CD4-positive, alpha-beta T cell treated with Interleukin-17A for 1 hour (primary cell): ENCODE results near the gene CFAP119.
A peak's percentile ranks its signal among the peaks of the same experiment; 100 is the strongest.

Source experiments
- DNase-seq: peaks from one replicate; pipeline ENCODE4 v3.0.0-alpha.2; 2020

Gene CFAP119

DNA sequence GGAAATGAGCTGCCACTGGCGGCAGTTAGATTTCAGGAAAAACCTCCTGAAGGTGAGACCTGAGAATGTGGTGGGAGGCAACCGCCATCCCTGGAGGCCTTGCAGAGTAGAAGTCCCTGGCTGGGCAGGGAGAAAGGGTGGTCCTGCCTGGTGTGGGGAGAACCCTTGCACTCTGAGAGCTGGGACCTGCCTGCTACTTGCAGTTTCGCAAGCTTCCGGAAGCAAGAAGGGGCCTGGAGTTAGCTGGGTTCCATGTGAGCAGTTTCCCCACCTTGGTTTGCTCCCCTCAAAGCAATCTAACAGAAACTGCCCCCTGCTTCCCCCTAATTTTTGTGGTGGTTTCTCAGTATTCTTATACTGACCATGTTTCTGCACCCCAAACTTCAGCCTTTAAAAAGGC lies 18.7 kb upstream of the CFAP119 start:
- no peak for DNase-seq

DNA sequence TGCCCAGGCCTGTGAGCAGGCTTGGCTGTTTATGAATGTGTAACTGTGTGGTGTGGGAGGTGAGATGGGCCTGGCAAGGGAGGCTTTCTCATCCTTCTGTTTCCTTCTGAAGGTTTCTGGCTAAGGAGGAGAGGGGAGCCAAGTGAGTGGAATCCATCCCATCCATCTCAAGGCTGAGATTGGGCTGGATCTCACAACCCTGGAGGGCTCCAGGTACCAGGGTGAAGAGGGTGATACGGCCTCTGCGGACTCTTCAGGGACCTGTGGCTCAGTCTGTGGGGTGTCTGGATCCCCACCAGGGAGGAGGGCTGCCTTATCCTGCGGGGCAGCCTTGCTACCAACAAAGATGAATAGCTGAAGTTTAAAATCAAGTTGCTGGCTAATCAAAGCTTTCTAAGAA lies 18.2 kb upstream of the CFAP119 start:
- DNase-seq = no peak

DNA sequence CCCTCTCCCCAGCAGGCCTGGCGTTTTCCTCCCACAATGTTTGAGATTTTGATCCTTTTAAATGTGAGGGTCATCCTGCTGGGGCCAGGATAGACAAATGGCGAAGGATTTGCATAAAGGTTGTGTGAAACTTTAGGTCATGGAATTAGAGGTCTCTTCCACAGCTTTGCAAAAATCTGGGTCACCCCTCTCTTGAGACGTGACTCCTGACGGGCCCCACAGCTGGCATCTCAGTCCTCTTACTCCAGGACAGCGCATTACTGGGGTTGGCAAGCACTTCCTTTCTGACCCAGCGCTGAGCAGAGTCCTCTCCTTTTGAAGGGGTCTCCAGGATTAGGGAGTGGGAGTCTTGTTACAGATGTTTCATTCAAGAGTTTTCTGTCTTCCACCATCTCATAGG lies 17.7 kb upstream of the CFAP119 start:
- no peak for DNase-seq

DNA sequence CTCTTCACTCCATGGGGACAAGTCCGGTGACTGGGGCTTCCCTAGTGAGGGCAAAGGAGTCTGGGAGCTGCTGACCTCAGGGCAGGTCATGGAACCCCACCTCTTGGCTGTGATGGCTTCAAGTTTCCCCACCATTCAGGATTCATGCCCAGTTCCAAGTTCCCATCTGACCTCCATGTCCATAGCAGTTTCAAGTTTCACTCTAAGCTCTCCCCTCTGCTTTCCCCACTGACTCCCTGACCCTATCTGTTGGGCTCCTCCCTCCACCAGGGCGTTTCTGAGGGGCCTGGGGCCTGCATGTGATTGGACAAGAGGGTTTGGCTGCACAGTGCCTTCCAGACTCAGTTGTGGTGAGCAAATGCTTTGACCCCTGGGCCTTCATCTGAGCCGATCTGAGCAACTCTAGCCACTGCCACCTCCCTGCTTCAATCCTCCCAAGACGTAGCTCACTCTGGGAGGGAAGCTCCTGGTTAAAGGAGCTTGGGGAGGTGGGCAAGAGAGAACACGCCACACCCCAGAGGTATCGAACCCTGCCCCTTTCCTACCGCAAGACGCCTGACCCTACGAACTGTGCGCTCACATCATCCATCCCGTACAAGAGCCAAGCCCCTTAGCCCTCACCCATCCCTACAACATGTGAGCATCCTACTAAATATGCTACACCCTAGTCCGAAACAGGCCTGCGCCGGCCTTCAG lies 16.8 kb upstream of the CFAP119 start:
- no peak for DNase-seq

DNA sequence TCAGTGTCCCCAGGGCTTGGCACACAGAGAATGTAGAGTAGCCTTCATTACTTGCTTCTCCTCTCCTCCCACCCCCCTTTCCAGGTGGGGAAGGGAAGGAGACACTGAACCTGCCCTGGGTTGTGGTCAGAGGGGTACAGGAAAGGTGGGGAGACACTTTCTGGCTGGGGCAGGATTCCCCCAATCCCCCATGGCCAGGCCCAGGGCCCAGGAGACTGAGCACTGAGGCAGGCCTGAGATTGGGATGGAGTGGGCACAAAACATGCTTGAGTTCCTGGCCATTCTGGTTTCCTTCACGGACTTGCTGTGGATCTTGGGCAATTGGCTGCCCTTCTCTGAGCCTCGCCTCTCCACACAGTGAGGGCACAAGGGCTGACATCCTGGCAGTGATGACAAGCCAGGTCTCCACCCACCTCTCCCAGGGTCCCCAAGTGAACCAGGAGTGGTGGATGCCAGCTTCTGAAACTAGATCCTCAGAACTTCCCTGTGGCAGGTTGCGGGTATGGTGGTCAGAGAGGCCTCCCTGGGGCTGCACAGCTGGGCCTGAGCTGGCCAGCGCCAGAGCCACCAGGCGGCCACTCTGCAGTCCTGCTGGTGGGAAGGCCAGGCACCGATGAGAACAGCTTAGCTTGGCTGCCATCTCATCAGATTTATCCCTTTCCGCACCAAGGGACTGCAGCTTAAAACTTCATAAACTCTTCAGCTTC lies 15.9 kb upstream of the CFAP119 start:
- no peak for DNase-seq

DNA sequence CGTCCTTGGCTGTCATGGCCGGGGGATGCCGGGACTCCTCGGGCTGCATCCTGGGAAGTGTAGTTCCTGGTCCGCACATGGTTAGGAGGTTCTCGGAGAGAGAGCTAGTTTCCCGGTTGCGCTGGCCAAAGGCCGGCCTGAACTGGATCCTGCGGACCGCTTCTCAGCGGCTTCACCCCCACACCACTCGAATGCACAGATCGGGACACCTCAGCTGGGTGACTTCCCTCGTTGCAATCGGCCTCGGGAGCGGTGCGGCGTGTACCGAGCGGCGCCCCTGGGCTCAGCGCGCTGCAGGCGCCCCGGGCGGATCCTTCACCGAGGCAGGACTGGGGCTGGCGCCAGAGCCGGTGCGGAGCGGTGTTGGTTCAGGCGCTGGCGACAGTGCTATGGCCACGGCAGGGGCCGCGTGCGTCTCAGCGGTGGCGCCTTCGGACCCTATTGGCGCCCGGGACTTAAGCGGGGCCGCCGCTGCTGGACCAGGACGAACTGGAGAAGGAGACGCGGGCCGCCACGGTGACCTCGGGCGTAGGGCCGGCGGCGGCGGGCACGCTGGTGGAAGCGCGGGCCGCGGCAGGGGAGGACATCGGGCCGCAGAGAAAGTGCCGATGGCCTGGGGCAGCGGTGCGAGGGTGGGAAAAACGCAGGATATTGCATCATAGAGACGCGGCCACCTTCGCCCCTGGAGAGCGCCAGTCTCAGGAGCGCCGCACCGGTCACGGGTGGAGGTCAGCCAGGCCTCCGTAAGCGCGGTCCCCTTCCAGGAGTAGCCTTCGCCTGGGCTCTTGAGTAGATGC lies 13.7 kb upstream of the CFAP119 start:
- peak; percentile 59 for DNase-seq

DNA sequence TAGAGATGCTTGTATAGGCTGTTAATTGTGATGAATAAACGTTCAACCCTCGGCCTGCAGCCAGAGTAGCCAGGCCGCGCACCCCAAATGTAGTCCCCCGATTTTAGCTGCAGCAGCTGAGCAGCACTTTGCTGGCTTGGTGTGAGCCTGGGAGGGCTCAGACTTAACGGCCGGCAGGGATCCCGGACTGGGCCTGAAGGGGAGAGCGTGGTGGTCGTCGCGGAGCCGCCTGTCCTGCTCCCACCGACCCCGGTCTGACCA lies 13.2 kb upstream of the CFAP119 start:
- DNase-seq = no peak

DNA sequence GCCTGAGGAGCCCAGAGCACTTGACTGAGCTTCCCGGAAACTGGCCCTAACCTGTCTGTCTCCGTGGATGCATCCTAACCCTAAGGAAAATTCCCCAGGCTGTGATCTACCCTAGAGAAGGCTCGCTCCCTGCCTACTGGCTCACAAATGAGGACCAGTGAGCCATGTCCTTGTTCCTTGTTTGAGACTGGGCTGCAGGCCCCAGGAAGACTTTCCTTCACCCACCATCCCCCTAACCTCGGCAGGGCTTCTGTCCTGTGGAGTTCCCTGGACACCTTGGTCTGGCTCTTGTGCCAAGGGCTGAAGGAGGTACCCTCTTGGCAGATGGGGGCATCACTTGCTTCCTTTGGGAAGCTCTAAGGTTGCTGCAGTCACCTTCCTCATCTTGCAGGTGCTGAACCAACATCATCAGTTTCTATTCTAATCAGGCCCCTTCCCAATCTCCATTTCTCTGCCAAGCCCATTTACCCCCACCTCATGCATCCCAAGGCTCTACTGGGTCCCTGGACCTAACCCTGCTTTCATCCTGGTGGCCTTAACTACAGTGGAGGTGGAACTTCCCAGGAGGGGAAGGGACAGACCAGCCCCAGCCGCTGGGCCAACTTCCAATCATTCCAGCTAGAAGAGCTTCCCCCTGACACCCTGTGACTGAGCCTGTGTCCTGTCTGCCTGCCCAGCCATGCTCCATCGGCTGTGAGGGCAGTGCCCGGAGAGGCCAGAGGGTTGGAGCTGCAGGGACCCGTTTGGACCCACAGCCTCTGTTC lies 12.7 kb upstream of the CFAP119 start:
- no peak for DNase-seq

DNA sequence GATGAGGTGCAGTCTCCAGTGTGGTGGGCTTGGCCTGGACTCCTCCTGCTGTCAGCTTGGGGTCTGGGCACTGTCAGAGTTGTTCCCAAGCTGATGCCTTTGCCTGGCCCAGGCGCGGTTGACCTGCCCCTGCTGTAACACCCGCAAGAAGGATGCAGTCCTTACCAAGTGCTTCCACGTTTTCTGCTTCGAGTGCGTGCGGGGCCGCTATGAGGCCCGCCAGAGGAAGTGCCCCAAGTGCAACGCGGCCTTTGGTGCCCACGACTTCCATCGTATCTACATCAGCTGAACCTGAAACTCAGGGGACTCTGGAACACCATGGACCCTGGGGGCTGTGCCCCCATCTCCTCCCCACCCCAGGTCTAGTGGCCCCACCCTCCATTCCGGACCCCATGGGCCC lies 12.0 kb upstream of the CFAP119 start:
- DNase-seq = no peak

DNA sequence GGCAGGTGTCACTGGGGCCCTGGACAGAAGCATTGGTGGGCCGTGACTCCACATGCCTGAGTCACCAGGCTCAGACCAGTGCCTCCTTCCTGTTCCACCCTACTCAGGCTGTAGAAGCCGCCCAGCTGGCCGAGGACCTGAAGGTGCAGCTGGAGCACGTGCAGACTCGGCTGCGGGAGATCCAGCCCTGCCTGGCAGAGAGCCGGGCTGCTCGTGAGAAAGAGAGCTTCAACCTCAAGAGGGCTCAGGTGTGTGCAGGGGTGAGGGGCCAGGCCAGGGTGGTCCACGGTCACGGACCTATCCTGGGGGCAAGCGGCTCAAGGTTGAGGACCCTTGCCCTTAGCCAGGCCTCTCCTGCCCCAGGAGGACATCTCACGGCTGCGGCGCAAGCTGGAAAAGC lies 9.9 kb upstream of the CFAP119 start:
- no peak for DNase-seq

DNA sequence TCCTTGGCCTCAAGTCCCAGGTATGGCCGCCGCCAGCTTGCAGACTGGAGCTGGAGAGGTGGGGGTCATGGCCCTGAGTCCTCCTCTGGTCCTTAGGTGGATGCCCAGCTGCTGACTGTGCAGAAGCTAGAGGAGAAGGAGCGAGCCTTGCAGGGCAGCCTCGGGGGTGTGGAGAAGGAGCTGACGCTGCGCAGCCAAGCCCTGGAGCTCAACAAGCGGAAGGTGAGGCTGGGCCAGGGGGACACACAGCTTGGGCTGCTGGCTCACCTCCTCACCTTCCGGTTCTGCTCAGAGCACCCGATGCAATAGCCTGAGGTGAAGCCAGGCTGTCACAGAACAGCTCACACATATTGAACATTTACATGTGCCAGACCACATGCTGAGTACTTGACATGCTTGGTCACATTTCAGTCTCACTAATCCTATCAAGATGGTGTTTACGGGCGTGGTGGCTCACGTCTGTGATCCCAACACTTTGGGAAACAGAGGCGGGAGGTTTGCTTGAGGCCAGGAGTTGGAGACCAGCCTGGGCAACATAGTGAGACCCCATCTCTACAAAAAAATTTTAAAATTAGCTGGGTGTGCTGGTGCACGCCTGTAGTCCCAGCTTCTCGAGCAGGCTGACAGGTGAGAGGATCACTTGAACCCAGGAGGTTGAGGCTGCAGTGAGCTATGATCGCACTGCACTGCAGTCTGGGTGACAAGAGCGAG lies 7.7 kb upstream of the CFAP119 start:
- DNase-seq = no peak

DNA sequence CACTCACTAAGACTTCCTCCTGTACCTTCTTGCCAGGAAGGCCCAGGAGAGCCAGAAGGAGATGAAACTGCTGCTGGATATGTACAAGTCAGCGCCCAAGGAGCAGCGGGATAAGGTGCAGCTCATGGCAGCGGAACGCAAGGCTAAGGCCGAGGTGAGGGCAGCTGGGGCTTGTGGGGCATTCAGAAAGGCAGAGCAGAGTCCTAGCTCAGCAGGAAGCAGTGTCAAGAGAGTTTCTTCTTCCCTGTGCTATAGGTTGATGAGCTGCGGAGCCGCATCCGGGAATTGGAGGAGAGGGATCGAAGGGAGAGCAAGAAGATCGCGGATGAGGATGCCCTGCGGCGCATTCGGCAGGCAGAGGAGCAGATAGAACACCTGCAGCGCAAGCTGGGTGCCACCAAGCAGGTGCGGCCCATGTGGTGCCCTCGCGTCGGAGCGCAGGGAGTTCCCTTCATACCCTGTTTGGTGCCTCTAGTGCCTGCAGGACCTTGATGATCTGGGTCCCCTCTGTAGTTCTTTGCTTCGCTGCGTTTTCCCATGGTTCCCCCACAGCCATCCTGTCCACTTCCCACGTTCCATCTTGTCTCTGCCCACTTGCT lies 6.8 kb upstream of the CFAP119 start:
- no peak for DNase-seq

DNA sequence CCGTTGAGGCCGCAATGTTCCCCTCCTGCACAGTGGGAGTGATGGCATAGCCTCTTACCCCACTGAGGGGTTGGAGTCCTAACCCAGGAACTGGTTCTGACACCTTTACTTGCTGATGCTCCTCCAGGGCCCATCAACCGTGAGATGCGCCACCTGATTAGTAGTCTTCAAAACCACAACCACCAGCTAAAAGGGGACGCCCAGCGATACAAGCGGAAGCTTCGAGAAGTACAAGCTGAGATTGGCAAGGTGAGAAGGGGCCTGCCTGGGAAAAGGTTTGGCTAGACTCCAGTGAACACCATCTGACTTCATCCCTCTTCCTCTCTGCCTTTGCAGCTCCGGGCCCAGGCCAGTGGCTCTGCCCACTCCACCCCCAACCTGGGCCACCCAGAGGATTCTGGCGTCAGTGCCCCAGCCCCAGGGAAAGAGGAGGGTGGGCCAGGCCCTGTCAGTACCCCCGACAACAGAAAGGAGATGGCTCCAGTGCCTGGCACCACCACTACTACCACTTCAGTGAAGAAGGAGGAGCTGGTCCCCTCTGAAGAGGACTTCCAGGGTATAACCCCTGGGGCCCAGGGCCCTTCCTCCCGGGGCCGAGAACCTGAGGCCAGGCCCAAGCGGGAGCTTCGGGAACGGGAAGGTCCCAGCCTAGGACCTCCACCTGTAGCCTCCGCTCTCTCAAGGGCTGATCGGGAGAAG lies 6.1 kb upstream of the CFAP119 start:
- peak; percentile 67 for DNase-seq

DNA sequence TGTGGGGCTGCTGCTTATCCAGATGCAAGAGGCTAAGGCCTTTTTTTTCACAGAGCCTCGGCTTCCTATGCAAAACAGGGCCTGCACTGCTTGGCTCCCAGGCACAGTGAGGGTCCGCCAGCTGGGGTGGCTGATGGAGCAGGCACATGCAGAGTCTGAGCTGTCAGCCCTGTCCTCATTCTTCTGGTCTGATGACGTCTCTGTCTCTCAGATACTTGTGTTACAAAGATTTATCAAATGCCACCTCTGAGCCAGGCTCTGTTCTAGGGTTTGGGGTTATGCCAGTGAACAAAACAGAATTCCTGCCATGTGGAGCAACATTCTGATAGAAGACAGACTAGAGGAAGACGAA lies 5.0 kb upstream of the CFAP119 start:
- DNase-seq = no peak

DNA sequence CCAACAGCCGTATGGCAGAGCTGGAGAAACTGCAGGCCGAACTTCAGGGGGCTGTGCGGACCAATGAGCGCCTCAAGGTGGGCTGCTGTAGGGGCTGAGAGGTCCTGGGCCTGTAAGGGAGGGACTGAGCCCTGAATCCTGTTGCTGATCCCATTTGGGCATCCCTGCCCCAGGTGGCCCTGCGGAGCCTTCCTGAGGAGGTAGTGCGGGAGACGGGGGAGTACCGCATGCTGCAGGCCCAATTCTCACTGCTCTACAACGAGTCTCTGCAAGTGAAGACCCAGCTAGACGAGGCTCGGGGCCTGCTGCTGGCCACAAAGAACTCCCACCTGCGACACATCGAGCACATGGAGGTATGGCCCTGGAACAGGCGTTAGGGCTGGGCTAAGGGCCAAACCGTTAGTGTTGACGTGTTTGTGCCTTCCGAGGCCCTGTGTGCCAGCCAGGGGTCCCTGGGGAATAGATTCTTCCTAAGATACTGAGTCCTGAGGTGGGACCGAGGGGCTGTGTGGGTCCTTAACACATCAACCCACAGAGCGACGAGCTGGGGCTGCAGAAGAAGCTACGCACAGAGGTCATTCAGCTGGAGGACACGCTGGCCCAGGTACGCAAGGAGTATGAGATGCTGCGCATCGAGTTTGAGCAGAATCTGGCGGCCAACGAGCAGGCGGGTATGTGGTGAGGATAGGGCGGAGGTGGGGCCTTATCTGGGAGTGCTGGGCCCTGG lies 4.5 kb upstream of the CFAP119 start:
- DNase-seq = no peak

DNA sequence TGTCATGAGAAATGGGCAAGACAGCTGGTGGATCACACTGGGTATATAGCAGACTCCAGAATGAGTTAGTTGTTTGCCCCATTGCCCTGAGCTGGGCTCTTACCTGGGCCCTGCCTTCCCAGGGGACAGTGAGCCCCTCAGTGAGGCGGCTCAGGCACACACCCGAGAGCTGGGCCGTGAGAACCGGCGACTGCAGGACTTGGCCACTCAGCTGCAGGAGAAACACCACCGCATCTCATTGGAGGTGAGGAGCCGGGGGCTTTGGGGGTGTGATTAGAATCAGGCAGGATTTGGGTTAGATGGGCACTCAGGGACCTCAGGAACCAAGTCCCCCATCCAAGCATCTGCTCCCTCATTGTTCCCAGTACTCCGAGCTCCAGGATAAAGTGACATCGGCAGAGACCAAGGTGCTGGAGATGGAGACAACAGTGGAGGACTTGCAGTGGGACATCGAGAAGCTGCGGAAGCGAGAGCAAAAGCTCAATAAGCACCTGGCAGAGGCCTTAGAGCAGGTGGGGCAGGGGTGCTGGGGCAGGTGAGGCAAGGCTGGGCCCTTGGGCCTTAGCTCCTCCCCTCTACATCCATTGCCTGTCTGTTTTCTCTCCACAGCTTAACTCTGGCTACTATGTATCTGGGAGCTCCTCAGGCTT lies 3.1 kb upstream of the CFAP119 start:
- no peak for DNase-seq

DNA sequence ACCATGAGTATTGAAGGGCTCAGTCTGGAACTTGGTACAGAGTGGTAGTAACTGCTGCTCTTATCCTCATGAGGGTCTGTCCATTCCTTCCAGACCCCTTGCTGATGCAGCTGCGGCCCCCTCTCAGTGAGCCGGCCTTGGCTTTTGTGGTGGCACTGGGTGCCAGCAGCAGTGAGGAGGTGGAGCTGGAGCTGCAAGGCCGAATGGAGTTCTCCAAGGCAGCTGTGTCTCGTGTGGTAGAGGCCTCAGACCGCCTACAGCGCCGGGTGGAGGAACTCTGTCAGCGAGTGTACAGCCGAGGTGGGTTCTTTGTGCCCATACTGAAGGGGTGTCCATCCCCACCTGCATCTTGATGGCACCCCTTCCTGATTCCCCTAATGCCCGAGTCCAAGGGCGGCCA lies 2.2 kb upstream of the CFAP119 start:
- no peak for DNase-seq

DNA sequence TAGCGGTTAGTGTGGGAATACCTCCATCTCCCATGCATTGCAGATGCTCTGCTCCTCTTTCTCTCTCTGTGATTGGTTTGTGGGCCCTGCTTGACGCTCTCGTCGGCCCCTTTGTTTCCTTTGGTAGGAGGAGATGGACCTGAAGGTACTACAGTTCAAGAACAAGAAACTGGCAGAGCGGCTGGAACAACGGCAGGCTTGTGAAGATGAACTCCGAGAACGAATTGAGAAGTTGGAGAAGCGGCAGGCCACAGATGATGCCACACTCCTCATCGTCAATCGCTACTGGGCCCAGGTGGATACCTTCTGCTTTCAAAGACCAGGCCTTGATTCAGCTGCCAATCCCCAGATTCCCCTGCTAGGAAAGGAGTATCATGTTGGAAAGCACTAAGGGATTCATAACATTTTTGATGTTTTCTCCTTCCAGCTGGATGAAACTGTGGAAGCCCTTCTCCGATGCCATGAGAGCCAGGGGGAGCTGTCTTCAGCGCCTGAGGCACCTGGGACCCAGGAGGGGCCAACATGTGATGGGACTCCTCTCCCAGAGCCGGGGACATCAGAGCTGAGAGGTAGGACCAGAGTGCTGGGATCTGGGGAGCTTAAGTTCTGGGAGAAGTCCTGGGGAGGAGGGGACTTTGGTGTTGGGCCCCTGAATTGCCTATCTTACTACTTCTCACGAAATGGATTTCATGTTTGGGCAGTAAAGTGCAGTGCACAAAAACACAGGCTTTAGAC lies 1.3 kb upstream of the CFAP119 start:
- no peak for DNase-seq

DNA sequence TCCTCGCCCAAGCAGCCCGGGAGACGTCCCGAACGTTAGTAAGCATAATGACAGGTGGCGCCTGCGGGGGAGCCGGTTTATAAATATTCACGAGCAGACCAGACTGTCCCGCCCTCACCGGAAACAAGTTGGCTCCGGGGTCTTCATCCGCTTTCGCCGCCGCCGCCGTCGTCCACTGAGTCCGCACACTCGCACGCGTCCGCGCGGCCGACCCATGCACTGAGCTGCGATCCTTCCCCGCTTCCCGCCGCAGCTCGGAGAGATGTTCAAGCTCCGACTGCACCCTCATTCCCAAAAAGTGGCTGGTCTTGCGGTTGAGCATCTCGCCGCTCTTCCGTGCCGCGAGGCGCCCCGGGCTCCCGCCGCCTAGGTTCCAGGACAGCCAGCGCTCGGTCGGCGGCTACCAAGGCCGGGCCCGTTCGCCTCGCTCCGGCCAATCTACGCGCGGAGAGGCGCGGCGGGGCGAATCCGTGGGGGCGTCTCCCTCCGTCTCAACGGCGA lies 385 bp downstream of the CFAP119 start:
- DNase-seq = peak; percentile 39
